ENCODE results near the gene LYRM1. TPM values are rescaled to one million over a fixed set of nuclear protein-coding genes. Genes with fewer than 3 reads are reported as not detected.

LYRM1 gene
- total and polyA plus RNA-seq, 2 experiments from 2014 or later: 18.7 to 24.8 TPM

DNA sequence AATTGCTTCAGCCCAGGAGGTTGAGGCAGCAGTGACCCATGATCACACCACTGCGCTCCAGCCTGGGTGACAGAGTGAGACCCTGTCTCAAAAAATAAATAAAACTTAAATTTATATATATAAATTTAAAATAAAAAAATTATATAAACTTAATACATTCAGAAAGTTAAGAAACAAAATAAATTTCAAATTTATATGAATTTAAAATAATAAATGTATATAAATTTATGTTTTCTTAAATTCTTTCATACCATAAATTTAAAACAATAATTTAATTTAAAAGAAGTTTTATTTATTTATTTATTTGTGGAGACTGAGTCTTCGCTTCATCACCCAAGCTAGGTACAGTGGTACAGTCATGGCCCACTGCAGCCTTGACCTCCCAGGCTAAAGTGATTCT lies 20.2 kb downstream of the LYRM1 start:
- H3K36me3 ChIP-seq (ENCODE audit: insufficient read depth): no peaks in the 10 kb centered on the region
- TF ChIP-seq, protein P1, sequence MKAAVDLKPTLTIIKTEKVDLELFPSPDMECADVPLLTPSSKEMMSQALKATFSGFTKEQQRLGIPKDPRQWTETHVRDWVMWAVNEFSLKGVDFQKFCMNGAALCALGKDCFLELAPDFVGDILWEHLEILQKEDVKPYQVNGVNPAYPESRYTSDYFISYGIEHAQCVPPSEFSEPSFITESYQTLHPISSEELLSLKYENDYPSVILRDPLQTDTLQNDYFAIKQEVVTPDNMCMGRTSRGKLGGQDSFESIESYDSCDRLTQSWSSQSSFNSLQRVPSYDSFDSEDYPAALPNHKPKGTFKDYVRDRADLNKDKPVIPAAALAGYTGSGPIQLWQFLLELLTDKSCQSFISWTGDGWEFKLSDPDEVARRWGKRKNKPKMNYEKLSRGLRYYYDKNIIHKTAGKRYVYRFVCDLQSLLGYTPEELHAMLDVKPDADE (IDR thresholded peaks at IDR 0.05): no peak
- no peak for TF ChIP-seq JUNB (IDR thresholded peaks at IDR 0.05; ENCODE audit: unreplicated experiment)
- no peak for TF ChIP-seq EZH2phosphoT487 (IDR thresholded peaks at IDR 0.05; ENCODE audit: unreplicated experiment)
- TF ChIP-seq, protein P2, sequence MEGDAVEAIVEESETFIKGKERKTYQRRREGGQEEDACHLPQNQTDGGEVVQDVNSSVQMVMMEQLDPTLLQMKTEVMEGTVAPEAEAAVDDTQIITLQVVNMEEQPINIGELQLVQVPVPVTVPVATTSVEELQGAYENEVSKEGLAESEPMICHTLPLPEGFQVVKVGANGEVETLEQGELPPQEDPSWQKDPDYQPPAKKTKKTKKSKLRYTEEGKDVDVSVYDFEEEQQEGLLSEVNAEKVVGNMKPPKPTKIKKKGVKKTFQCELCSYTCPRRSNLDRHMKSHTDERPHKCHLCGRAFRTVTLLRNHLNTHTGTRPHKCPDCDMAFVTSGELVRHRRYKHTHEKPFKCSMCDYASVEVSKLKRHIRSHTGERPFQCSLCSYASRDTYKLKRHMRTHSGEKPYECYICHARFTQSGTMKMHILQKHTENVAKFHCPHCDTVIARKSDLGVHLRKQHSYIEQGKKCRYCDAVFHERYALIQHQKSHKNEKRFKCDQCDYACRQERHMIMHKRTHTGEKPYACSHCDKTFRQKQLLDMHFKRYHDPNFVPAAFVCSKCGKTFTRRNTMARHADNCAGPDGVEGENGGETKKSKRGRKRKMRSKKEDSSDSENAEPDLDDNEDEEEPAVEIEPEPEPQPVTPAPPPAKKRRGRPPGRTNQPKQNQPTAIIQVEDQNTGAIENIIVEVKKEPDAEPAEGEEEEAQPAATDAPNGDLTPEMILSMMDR (conservative IDR thresholded peaks at IDR 0.05; ENCODE audit: low read depth in 2 of 2): no peak
- no peak for TF ChIP-seq POLR2AphosphoS5 (IDR thresholded peaks at IDR 0.05; ENCODE audit: low read depth)
- TF ChIP-seq STAT1 (IDR thresholded peaks at IDR 0.05; ENCODE audit: unreplicated experiment): no peak
- TF ChIP-seq CREB1 (CRISPR knock-in tag; IDR thresholded peaks at IDR 0.05; ENCODE audit: low read depth): no peak
- TF ChIP-seq, protein P3, sequence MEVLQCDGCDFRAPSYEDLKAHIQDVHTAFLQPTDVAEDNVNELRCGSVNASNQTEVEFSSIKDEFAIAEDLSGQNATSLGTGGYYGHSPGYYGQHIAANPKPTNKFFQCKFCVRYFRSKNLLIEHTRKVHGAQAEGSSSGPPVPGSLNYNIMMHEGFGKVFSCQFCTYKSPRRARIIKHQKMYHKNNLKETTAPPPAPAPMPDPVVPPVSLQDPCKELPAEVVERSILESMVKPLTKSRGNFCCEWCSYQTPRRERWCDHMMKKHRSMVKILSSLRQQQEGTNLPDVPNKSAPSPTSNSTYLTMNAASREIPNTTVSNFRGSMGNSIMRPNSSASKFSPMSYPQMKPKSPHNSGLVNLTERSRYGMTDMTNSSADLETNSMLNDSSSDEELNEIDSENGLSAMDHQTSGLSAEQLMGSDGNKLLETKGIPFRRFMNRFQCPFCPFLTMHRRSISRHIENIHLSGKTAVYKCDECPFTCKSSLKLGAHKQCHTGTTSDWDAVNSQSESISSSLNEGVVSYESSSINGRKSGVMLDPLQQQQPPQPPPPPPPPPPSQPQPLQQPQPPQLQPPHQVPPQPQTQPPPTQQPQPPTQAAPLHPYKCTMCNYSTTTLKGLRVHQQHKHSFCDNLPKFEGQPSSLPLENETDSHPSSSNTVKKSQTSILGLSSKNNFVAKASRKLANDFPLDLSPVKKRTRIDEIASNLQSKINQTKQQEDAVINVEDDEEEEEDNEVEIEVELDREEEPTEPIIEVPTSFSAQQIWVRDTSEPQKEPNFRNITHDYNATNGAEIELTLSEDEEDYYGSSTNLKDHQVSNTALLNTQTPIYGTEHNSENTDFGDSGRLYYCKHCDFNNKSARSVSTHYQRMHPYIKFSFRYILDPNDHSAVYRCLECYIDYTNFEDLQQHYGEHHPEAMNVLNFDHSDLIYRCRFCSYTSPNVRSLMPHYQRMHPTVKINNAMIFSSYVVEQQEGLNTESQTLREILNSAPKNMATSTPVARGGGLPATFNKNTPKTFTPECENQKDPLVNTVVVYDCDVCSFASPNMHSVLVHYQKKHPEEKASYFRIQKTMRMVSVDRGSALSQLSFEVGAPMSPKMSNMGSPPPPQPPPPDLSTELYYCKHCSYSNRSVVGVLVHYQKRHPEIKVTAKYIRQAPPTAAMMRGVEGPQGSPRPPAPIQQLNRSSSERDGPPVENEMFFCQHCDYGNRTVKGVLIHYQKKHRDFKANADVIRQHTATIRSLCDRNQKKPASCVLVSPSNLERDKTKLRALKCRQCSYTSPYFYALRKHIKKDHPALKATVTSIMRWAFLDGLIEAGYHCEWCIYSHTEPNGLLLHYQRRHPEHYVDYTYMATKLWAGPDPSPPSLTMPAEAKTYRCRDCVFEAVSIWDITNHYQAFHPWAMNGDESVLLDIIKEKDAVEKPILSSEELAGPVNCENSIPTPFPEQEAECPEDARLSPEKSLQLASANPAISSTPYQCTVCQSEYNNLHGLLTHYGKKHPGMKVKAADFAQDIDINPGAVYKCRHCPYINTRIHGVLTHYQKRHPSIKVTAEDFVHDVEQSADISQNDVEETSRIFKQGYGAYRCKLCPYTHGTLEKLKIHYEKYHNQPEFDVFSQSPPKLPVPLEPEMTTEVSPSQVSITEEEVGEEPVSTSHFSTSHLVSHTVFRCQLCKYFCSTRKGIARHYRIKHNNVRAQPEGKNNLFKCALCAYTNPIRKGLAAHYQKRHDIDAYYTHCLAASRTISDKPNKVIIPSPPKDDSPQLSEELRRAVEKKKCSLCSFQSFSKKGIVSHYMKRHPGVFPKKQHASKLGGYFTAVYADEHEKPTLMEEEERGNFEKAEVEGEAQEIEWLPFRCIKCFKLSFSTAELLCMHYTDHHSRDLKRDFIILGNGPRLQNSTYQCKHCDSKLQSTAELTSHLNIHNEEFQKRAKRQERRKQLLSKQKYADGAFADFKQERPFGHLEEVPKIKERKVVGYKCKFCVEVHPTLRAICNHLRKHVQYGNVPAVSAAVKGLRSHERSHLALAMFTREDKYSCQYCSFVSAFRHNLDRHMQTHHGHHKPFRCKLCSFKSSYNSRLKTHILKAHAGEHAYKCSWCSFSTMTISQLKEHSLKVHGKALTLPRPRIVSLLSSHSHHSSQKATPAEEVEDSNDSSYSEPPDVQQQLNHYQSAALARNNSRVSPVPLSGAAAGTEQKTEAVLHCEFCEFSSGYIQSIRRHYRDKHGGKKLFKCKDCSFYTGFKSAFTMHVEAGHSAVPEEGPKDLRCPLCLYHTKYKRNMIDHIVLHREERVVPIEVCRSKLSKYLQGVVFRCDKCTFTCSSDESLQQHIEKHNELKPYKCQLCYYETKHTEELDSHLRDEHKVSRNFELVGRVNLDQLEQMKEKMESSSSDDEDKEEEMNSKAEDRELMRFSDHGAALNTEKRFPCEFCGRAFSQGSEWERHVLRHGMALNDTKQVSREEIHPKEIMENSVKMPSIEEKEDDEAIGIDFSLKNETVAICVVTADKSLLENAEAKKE (CRISPR knock-in tag; IDR thresholded peaks at IDR 0.05): no peak
- TF ChIP-seq, protein P4, sequence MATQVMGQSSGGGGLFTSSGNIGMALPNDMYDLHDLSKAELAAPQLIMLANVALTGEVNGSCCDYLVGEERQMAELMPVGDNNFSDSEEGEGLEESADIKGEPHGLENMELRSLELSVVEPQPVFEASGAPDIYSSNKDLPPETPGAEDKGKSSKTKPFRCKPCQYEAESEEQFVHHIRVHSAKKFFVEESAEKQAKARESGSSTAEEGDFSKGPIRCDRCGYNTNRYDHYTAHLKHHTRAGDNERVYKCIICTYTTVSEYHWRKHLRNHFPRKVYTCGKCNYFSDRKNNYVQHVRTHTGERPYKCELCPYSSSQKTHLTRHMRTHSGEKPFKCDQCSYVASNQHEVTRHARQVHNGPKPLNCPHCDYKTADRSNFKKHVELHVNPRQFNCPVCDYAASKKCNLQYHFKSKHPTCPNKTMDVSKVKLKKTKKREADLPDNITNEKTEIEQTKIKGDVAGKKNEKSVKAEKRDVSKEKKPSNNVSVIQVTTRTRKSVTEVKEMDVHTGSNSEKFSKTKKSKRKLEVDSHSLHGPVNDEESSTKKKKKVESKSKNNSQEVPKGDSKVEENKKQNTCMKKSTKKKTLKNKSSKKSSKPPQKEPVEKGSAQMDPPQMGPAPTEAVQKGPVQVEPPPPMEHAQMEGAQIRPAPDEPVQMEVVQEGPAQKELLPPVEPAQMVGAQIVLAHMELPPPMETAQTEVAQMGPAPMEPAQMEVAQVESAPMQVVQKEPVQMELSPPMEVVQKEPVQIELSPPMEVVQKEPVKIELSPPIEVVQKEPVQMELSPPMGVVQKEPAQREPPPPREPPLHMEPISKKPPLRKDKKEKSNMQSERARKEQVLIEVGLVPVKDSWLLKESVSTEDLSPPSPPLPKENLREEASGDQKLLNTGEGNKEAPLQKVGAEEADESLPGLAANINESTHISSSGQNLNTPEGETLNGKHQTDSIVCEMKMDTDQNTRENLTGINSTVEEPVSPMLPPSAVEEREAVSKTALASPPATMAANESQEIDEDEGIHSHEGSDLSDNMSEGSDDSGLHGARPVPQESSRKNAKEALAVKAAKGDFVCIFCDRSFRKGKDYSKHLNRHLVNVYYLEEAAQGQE (IDR thresholded peaks at IDR 0.05; ENCODE audit: unreplicated experiment): no peak
- no peak for TF ChIP-seq ZNF114 (CRISPR knock-in tag; IDR thresholded peaks at IDR 0.05)
- no peak for TF ChIP-seq EZH2 (IDR thresholded peaks at IDR 0.05; ENCODE audit: low read depth, unreplicated experiment)
- no peak for TF ChIP-seq NANOG (IDR thresholded peaks at IDR 0.05; ENCODE audit: borderline replicate concordance)
- no peak for TF ChIP-seq ZNF331 (CRISPR knock-in tag; IDR thresholded peaks at IDR 0.05; ENCODE audit: low read depth)
- H3F3A ChIP-seq (replicated peaks; ENCODE audit: low read depth): no peaks in the 10 kb centered on the region
- H3K27ac Mint-ChIP-seq: no peak overlapping the region
- no peak overlapping the region for H3K27ac ChIP-seq (ENCODE audit: low read depth)
- no peaks in the 10 kb centered on the region for H3K9me3 Mint-ChIP-seq
- peaks cover 6% of the 10 kb centered on the region for H3K36me3 Mint-ChIP-seq (ENCODE audit: low read depth)
- no peak overlapping the region for H3K4me3 Mint-ChIP-seq
- H3K4me2 ChIP-seq: no peak overlapping the region
- H4K20me1 ChIP-seq (replicated peaks; ENCODE audit: insufficient read depth): no peaks in the 10 kb centered on the region; the same call in 1 of the 2 replicates
- no peak overlapping the region for H2AFZ ChIP-seq
- peaks cover 1% of the 10 kb centered on the region for H3K27me3 Mint-ChIP-seq (ENCODE audit: insufficient read depth, low read depth, poor library complexity)
- H3K79me2 ChIP-seq (replicated peaks; ENCODE audit: insufficient read depth): no peaks in the 10 kb centered on the region
- H3K4me1 ChIP-seq (ENCODE audit: insufficient read depth): peaks cover 3% of the 10 kb centered on the region; the same call in 1 of the 2 replicates
- H3K9me2 ChIP-seq (ENCODE audit: insufficient read depth): no peaks in the 10 kb centered on the region
- H3K4me3 ChIP-seq: no peak overlapping the region
- DNase-seq (ENCODE audit: low spot score) (no peak), ATAC-seq (no peak)
- H3K27me3 ChIP-seq (ENCODE audit: insufficient read depth): no peaks in the 10 kb centered on the region
- peaks cover 11% of the 10 kb centered on the region for H3K4me1 Mint-ChIP-seq
